SH-SY5Y (cell line): ENCODE results near the gene TJP2.

Experiments
- GATA2 ChIP-seq: IDR thresholded peaks from 2 replicates; pipeline ENCODE4 v1.6.1; 2011; ENCODE audit warnings: mild to moderate bottlenecking, low read depth, low read length
- GATA3 ChIP-seq: IDR thresholded peaks from 2 replicates; pipeline ENCODE4 v1.6.1; 2011; ENCODE audit warnings: low read depth, mild to moderate bottlenecking, low read length, moderate library complexity

GRCh38 chr9:69276775-69277174, 102.7 kb downstream of the TJP2 start:
- TF ChIP-seq GATA2 (no peak), GATA3 (no peak)
